GM18867 (cell line): ENCODE data around the gene TBCD.

Experiments
- ATAC-seq: cut with Tn5 transposase; IDR thresholded peaks from one replicate; pipeline ENCODE4 v1.9.1; 2021; ENCODE audit warnings: mild to moderate bottlenecking, moderate library complexity; ENCODE audit not compliant: unreplicated experiment

The TBCD gene

DNA sequence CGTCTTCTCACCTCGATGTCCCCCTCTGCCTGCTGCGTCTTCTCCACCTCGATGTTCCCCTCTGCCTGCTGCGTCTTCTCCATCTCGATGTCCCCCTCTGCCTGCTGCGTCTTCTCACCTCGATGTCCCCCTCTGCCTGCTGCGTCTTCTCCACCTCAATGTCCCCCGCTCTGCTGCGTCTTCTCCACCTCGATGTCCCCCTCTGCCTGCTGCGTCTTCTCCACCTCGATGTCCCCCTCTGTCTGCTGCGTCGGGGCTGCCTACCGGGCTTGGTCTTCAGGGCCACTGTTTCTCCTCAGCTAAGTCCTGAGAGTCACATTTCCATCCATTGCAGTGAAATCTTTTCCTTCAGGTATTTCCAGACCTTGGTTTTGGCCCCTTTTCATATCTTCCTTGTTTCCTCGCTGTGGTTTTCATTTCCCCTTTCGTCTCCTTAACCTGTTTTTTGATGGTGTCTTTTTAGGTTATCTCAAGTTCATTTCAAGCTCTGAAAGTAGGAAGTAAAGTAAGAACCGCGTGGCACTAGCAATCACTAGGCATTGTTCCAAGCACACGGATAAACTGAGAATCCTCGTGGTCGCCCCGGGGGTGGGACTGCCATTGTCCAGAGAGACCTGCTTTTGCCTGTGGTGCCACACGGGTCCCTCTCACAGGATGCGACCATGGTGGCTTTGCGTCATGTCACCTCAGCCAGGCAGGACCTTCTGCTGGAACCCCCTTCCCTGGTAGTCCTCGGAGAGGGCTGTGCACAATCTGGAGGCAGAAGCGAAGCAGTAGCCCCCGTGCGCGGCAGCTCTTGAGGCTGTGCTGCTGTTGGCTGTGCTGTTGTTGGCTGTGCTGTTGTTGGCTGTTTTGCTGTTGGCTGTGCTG lies 97.4 kb downstream of the TBCD start:
- ATAC-seq, result no peak

- ATAC-seq, result no peak
These were observed 99.5 kb downstream of the TBCD start for GRCh38 chr17:82851381-82851780.

GRCh38 chr17:82854226-82854625 lies 102.4 kb downstream of the TBCD start:
- no peak for ATAC-seq

DNA sequence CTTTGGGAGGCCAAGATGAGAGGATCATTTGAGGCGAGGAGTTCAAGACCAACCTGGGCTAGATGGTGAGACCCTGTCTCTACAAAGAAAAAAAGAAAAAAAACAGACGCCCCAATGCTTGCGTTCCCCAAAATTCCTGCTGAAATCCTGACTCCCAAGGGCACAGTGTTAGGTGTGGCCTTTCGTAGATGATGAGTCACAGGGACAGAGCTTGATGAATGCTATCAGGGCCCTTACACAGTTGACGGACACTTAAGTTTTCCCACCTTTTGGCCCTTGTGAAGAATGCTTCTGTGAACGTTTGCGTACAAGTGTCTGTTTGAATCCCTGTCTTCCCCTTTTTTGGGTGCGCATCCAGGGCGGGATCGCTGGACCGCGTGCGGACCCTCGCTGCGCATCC lies 104.5 kb downstream of the TBCD start:
- ATAC-seq, result no peak

- no peak for ATAC-seq
These were observed 106.7 kb downstream of the TBCD start for GRCh38 chr17:82858376-82859126.

DNA sequence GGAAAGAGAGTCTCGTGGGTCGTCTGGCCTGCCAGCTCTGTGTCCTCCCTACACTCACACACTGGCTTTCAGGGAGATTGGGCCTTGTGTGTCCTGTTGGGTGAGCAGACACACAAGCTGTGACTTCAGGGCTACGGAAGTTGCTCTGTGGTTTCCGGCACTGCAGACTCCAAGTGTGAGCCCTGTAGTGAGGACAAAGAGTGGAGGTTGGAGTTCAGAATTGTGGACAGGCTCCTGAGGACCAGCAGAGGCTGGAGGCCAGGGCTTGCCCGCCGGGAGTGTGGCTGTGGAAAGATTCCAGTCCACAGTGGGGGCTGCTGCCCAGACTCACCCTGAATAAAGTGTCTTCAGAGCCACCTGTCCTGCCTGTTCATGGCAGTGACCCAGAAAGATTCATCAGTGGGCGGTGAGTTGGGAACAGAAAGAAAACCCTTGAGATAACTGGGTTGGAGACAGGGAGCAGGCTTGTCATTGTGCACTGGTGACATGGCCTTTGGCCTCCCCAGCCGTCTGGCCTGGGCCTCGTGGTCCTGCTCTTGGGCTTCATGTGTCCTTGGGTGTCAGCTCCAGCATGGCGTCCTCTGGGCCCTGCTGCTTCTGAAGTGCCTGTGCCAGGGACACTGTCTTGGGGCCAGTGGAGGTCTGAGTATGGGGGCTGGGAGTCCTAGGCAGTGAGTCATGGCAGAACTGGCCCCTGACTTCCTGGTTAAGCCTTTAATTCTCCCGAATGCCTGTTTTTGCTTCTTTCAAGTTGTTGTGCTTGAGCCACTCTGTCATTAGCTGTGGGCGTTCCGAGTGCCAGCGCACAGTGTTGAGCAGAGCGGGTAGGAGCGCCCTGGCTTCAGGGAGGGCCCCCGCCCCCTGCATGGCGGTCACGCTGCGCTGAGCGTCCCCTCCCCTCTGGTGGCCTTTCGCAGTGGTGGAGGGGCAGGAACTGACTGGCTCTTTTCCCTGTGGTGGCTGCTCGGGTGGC lies 107.9 kb downstream of the TBCD start:
- ATAC-seq, result no peak

GRCh38 chr17:82860606-82861392 lies 108.9 kb downstream of the TBCD start:
- no peak for ATAC-seq

- ATAC-seq, result no peak
These were observed 109.5 kb downstream of the TBCD start for GRCh38 chr17:82861393-82861775.

GRCh38 chr17:82862191-82862590 lies 110.3 kb downstream of the TBCD start:
- ATAC-seq, result no peak

GRCh38 chr17:82862737-82863382 lies 111.0 kb downstream of the TBCD start:
- no peak for ATAC-seq

- ATAC-seq, result no peak
These were observed 111.6 kb downstream of the TBCD start for GRCh38 chr17:82863383-82863940.

GRCh38 chr17:82863941-82864712 lies 112.3 kb downstream of the TBCD start:
- ATAC-seq, result peak; percentile 78

DNA sequence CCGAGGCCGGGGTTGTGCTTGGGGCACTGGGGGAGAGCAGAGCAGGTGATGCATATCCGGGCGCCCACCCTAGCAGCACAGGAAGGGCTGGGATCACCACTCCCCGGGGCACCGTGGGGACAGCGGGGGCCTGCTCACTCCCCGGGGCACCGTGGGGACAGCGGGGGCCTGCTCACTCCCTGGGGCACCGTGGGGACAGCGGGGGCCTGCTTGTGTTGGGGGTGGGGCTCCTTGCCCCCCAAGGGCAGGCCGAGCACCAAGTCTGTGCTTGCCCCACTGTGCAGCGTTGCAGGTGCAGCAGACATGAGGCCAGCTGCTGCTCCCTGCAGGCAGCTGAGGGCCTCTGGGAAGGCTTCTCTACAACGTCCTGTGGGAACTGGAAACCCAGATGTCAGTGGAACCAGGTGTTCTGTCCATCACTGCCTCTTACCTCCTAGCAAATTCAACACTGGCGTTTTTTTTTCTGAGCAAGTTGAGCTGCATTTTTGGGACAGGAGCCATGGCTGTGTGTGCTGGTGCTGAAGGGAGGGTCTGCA lies 112.9 kb downstream of the TBCD start:
- ATAC-seq, result no peak

DNA sequence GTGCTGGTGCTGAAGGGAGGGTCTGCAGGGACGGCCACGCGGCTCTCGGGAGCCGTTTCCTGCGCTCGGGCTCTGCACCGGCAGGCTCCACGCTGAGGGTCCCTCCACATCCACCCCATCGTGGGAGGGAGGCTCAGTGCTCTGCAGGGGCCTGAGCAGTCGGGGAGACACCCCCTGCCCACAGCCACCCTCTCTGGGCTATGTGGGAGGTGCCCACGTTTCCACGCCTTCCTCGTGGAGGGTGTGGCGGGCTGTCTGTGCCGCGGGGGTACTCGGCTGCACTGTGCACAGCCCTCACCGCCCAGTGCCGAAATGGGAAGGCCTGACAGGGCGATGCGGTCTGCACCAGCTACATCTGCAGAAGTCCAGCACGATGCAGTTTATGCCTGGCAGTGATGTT lies 113.4 kb downstream of the TBCD start:
- ATAC-seq, result no peak

DNA sequence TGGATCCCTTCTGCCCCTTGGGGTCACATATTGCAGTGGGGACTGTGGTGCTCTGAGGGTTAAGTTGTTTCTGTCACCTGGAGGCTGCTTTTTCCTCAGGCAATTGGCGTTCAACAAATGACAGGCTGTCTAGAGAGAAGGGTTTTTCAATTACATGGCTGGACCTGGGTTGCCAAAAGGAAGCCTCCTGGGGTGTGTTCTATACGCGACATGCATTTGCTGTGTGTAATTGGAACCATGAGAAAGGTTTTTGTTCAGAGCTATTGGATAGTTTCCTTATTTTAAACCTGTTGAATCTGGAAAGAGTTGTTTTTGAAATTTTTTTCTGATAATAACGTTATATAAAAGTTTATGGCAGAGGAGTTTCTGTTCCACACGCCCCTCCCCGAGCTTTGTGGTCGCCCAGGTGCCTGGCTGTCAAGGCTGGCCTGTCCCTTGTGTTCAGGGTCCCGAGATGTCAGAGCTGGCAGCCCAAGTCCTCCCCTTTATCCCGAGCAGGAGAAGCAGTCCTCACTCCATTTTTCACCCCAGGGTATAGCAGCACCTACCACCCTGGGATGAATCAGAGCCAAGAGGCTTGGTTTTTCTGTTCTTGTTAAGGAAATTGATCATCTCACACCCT lies 114.0 kb downstream of the TBCD start:
- ATAC-seq, result no peak

DNA sequence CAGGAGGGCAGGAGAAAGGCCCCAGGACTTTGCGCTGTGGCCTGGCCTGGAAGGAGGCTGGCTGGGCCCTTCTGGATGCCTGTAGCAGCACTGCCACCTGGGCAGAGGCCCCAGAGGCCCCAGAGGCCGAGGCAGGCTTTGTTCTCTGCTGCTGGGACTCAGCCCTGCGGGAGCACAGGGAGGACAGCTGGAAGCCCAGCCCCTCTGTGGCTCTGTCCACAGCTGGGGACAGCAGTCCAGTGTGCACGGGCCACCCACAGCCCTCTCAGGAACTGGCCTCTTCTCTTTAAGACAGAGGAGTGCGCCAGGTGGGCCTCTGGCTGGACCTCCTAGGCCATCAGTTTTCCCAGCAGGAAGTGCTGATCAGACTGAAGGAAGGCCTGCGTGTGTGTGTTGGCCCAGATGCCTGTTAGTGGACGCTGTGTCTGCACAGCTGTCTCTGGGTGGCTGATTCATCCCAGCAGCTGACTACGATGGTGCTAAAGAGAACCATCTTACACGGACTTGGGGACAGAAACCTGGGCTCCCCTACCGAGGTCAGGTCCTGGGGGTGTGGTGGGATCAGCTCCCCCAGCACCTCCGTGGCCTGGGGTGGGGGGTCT lies 114.8 kb downstream of the TBCD start:
- ATAC-seq, result no peak

GRCh38 chr17:82867763-82868325 lies 116.0 kb downstream of the TBCD start:
- no peak for ATAC-seq
